OCI-LY1 (cell line): ENCODE results near the gene MZT2B.
"Not testable (repeated sequence)": the region's sequence is repeated elsewhere in the genome, so short reads cannot be mapped to it uniquely, and the experiment has no call there.

Experiments
- CTCF ChIP-seq: fragments of 200-600 bp; sonication (generic), shearing (Covaris generic); IDR thresholded peaks from 2 replicates; pipeline ENCODE4 v1.5.1; 2017; ENCODE audit warnings: mild to moderate bottlenecking, antibody characterized with exemption, low read length, moderate library complexity, mixed read lengths
- EZH2 ChIP-seq: fragments of 200-600 bp; sonication (generic), shearing (Covaris generic); IDR thresholded peaks from 2 replicates; pipeline ENCODE4 v1.8.0; 2017; ENCODE audit warnings: borderline replicate concordance, mixed run types, mild to moderate bottlenecking, antibody characterized with exemption, low read length, moderate library complexity, mixed read lengths

- TF ChIP-seq CTCF, EZH2: not testable (repeated sequence)
Measured at GRCh38 chr2:130148515-130148914, 33.5 kb upstream of the MZT2B start.
